ENCODE data around the gene IRX4. TPM values are rescaled to one million over a fixed set of nuclear protein-coding genes. Genes with fewer than 3 reads are reported as not detected.

The IRX4 gene
- total RNA-seq: under 0.01 TPM in 1 of 2 replicates, not detected in the other

GRCh38 chr5:1882337-1883119, at the start of gene IRX4:
TSS of gene IRX4 (minus strand) at chr5:1882925. CDS start at chr5:1882647, 278 bp downstream.

Other genes with a start within 250 kb of the IRX4 start
- gene MRPL36, start 83.1 kb downstream of the IRX4 start, total RNA-seq: 44.3 and 59.7 TPM in 2 replicates
- 38.5 and 47.4 TPM in 2 replicates for gene NDUFS6, start 81.5 kb downstream of the IRX4 start, total RNA-seq